Activated CD8-positive, alpha-beta memory T cell treated with anti-CD3 and anti-CD28 coated beads for 1 hour (primary cell): ENCODE results near the gene PCDHGA10.
"Not testable (repeated sequence)": the region's sequence is repeated elsewhere in the genome, so short reads cannot be mapped to it uniquely, and the experiment has no call there.

Experiments
- DNase-seq, 2 donors: peaks; one replicate each; pipeline ENCODE4 v3.0.0-alpha.2; 2020; ENCODE audit warnings: low read depth in 1 of 2; ENCODE audit errors: extremely low read depth in 1 of 2

The PCDHGA10 gene

GRCh38 chr5:141420855-141421488 is 8.2 kb downstream of the PCDHGA10 start, which contains the start of gene PCDHGA11:
Gene PCDHGA11 (plus strand): TSS chr5:141421051. CDS start chr5:141421228, 177 bp downstream.
- DNase-seq, result no peak

GRCh38 chr5:141421489-141421855 is 8.7 kb downstream of the PCDHGA10 start:
- no peak for DNase-seq

- DNase-seq, result no peak
These were observed 10.0 kb downstream of the PCDHGA10 start for GRCh38 chr5:141422742-141423291.

- no peak for DNase-seq
These were observed 15.1 kb downstream of the PCDHGA10 start for GRCh38 chr5:141427783-141428426.

- no peak for DNase-seq
These were observed 17.7 kb downstream of the PCDHGA10 start, which contains the start of gene PCDHGA12 for GRCh38 chr5:141430332-141431113. Gene PCDHGA12 (plus strand): TSS chr5:141430507. CDS start chr5:141430760, 253 bp downstream.

- no peak for DNase-seq
These were observed 18.5 kb downstream of the PCDHGA10 start for GRCh38 chr5:141431286-141431685.

GRCh38 chr5:141432308-141432707 is 19.5 kb downstream of the PCDHGA10 start:
- not testable (repeated sequence) for DNase-seq

- DNase-seq, result not testable (repeated sequence)
These were observed 19.9 kb downstream of the PCDHGA10 start for GRCh38 chr5:141432726-141433125.

GRCh38 chr5:141434006-141434405 is 21.2 kb downstream of the PCDHGA10 start:
- no peak for DNase-seq

- DNase-seq, result no peak
These were observed 24.4 kb downstream of the PCDHGA10 start for GRCh38 chr5:141437221-141437620.

GRCh38 chr5:141439411-141440141 is 26.8 kb downstream of the PCDHGA10 start:
- DNase-seq, result no peak

- DNase-seq, result no peak
These were observed 27.6 kb downstream of the PCDHGA10 start for GRCh38 chr5:141440341-141440740.

- no peak for DNase-seq
These were observed 28.9 kb downstream of the PCDHGA10 start for GRCh38 chr5:141441571-141442170.

- no peak for DNase-seq
These were observed 52.6 kb downstream of the PCDHGA10 start for GRCh38 chr5:141465351-141465750.
